ENCODE results near the gene IDH3A.

DNA sequence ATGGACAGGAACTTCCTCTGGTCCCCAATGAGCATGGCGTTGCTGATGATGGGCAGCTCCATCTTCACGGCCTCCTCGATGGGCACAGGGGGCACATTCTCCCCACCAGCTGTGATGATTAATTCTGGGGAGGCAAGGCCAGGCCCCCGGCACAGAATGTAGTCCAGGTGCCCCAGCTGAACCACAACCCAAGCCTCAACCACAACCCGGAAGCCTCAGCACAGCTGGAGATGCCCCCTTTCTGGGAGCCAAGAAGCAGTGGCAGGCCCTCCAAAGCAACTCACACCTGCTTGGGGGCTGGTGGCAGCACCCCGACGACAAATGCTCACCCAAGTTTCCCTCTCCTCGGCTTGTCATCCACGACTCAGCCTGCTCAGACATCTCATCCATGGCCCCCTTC lies 25.2 kb downstream of the IDH3A start:
- TF ChIP-seq KAT2B (IDR thresholded peaks at IDR 0.05; ENCODE audit: low read depth, low read length) (no peak), ZNF699 (CRISPR knock-in tag; IDR thresholded peaks at IDR 0.05; ENCODE audit: insufficient replicate concordance) (no peak), ZNF311 (CRISPR knock-in tag; IDR thresholded peaks at IDR 0.05) (no peak), PHF21A (IDR thresholded peaks at IDR 0.05; ENCODE audit: borderline replicate concordance, low read depth) (no peak), SUPT5H (IDR thresholded peaks at IDR 0.05) (no peak), ZBTB7A (IDR thresholded peaks at IDR 0.05; ENCODE audit: borderline replicate concordance, control insufficient read depth, low read depth, low read length) (no peak), YY1 (IDR thresholded peaks at IDR 0.05; ENCODE audit: borderline replicate concordance in 1 of 3, control insufficient read depth in 1 of 3, extremely low read depth in 1 of 3, insufficient read depth in 3 of 3, insufficient read length in 1 of 3, insufficient replicate concordance in 2 of 3, low read depth in 1 of 3, low read length in 2 of 3) (no peak), ZNF512 (tag; IDR thresholded peaks at IDR 0.05) (no peak), NFIX (CRISPR knock-in tag; IDR thresholded peaks at IDR 0.05; ENCODE audit: low read depth) (no peak), CREB1 (IDR thresholded peaks at IDR 0.05) (no peak), CREB1 (CRISPR knock-in tag; IDR thresholded peaks at IDR 0.05) (no peak)
- TF ChIP-seq, protein P1, sequence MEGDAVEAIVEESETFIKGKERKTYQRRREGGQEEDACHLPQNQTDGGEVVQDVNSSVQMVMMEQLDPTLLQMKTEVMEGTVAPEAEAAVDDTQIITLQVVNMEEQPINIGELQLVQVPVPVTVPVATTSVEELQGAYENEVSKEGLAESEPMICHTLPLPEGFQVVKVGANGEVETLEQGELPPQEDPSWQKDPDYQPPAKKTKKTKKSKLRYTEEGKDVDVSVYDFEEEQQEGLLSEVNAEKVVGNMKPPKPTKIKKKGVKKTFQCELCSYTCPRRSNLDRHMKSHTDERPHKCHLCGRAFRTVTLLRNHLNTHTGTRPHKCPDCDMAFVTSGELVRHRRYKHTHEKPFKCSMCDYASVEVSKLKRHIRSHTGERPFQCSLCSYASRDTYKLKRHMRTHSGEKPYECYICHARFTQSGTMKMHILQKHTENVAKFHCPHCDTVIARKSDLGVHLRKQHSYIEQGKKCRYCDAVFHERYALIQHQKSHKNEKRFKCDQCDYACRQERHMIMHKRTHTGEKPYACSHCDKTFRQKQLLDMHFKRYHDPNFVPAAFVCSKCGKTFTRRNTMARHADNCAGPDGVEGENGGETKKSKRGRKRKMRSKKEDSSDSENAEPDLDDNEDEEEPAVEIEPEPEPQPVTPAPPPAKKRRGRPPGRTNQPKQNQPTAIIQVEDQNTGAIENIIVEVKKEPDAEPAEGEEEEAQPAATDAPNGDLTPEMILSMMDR (IDR thresholded peaks at IDR 0.05 in 2 of 3, conservative IDR thresholded peaks at IDR 0.05 in 1 of 3; ENCODE audit: insufficient read depth in 2 of 3, low read depth in 1 of 3, low read length in 3 of 3) = no peak
- TF ChIP-seq, protein P2, sequence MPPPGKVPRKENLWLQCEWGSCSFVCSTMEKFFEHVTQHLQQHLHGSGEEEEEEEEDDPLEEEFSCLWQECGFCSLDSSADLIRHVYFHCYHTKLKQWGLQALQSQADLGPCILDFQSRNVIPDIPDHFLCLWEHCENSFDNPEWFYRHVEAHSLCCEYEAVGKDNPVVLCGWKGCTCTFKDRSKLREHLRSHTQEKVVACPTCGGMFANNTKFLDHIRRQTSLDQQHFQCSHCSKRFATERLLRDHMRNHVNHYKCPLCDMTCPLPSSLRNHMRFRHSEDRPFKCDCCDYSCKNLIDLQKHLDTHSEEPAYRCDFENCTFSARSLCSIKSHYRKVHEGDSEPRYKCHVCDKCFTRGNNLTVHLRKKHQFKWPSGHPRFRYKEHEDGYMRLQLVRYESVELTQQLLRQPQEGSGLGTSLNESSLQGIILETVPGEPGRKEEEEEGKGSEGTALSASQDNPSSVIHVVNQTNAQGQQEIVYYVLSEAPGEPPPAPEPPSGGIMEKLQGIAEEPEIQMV (tag; conservative IDR thresholded peaks at IDR 0.05; ENCODE audit: low read depth) = no peak
